ENCODE data around the gene ARHGAP21. TPM values are rescaled to one million over a fixed set of nuclear protein-coding genes. Genes with fewer than 3 reads are reported as not detected.

Gene ARHGAP21
- polyA plus RNA-seq, 3 donors: 11.4 to 44.0 (median 35.1) TPM

DNA sequence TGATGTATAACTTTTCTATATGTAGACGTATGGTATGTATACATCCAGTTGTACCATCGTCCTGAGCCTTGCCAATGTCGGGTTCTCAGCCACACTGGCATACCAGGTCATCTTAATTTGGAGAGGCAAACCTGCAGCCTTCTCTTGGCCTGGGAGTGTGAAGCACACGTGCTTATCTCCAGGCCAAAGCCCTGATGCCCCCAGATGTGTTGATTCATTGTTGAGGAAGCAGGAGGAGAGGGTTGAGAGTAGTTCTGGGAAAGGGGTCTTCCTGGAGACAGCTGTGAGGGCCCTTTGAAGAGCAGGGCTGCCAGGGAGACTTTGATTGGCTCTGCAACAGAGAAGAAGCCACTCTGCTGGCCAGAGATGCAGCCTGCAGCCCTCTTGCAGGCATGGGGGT lies 155.6 kb downstream of the ARHGAP21 start:
- H3K27ac ChIP-seq (ENCODE audit: low read depth, low read length): no peak overlapping the region
- 68 to 71% (median 69%) methylated on average over 4 of the region's 4 CpGs for WGBS, 3 donors

DNA sequence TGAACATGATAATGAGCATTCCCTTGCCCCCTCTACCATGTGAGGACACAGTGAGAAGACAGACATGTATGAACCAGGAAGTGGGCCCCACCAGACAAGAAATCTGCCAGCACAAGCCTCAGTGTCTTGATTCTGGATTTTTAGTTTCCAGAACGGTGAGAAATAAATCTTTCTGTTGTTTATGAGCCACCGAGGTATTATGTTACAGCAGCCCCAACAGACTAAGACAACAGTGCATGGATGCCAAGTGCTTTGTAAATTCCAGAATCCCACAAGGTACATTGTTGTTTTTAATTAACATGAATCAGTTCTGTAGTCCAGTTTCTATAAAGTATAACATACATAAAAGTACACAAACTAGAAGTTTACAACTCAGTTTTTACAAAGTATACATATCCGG lies 162.2 kb downstream of the ARHGAP21 start:
- WGBS, 3 donors: 69 to 77% (median 76%) methylated on average over 3 of the region's 3 CpGs

DNA sequence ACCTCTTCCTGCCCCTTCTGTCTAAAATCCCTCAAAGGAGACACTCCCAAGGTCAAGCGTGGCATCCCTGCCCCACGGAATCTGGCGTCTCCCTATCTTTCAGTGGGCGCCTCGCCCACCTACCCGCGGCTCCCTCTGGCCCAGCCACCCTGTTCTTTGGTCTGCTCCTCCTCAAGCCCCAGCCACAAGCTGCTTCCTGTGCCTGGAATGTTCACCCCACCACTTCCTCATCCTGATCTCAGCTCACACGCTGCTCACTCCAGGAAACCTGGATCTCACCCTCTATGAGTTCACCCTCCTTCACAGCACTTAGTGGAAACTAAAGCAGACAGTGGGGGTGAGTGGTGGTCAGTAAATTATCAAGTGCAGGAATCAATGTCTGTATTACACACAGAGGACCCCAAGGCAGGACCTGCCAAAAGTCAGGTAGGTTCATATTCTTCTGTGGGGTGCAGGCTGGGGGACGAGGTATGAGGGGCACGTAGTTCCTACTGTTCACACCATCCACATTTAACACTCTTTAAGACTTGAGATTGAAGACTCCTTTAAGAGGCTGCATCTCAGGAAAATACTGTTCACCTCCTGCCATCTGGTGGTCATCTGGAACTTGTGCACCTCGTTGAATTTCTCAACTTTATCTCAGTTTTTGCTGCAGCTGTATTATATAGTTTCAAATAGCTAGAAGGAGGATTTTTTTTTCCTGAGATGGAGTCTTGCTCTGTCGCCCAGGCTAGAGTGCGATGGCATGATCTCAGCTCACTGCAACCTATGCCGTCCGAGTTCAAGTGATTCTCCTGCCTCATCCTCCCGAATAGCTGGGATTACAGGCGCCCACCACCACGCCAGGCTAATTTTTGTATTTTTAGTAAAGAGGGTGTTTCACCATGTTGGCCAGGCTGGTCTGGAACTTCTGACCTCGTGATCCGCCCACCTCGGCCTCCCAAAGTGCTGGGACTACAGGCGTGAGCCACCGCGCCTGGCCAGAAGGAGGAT lies 166.6 kb downstream of the ARHGAP21 start:
- no peak overlapping the region for H3K27ac ChIP-seq (ENCODE audit: low read depth, low read length)
- WGBS, 3 donors: 54 to 59% (median 55%) methylated on average over 24 of the region's 24 CpGs

More for the DNA sequence above, 162.2 kb downstream of the ARHGAP21 start:
- H3K27ac ChIP-seq (ENCODE audit: low read depth, low read length): no peak overlapping the region

DNA sequence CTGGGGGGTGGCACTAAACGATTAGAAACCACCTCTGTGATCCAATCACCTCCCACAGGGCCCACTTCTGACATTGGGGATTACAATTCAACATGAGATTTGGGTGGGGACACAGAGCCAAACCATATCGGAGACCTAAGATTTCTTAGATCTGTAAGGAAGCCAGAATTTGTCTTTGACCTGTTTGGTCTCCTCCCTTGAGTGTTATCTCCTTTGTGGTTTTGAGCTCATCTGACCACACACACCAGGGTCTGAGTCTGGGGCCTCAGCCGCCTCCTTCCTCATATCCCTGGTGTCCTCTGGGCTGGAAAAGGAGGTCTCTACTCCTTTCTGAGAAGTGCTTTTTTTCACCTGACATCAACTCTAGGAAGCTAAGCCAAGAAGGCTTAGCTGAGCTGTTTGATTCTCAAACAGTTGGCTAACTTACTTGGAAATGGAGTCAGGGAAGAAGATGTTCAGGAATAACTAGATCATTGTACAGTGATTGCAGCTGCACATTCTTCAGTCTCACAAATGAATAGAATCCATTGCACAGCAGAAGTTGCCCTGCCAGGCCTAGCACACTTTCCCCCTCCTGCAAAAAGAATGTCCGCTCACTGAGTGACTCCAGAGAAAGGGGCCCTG lies 167.4 kb downstream of the ARHGAP21 start:
- 78 to 81% (median 78%) methylated on average over 4 of the region's 4 CpGs for WGBS, 3 donors
- no peak overlapping the region for H3K27ac ChIP-seq (ENCODE audit: low read depth, low read length)

DNA sequence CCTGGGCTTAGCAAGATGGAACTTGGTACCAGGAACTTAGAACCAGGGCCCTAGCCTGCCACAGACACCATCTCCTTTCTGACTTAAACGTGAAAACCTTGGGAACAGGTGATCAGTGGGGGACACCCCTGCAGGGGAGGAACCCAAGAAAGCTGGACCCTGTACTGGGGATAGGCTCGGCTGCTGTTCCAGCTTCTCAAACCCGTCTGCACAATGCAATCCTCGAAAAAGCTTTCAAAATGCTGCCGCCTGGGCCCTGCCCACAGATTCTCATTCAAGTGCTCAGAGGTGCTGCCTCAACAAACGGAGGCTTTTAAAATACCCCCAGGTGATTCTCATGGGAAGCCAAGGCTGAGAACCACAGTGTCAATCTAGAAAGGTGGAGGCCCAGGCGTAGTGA lies 169.7 kb downstream of the ARHGAP21 start:
- H3K27ac ChIP-seq (ENCODE audit: low read depth, low read length): no peak overlapping the region
- 73 to 88% (median 82%) methylated on average over 7 of the region's 7 CpGs for WGBS, 3 donors

DNA sequence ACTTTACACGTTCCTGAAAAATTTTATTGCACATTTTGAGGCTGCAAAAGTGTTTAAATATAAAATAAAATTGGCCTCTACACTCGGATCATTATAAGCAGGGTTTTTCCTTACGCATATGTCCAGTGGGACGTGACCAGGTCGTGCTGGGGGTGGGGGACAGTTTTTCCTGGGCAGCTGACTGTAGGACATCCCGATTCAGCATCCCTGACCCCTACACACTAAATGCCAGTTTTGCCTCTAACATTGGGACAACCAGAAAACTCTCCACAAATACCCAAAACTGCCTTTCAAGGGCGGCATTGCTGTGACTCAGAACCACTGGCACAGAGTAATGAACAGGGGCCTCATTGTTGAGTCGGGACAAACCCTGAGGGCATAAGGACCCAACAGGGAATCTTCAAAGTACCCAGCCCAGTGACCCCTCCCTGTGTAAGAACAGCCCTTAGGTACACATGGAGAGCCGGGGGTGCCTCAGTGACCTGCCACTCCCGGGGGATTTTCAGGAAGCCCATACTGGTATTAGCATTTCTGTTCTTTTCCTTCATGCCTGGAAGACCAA lies 170.6 kb downstream of the ARHGAP21 start:
- H3K27ac ChIP-seq (ENCODE audit: low read depth, low read length): no peak overlapping the region
- 61 to 71% (median 71%) methylated on average over 10 of the region's 10 CpGs for WGBS, 3 donors

DNA sequence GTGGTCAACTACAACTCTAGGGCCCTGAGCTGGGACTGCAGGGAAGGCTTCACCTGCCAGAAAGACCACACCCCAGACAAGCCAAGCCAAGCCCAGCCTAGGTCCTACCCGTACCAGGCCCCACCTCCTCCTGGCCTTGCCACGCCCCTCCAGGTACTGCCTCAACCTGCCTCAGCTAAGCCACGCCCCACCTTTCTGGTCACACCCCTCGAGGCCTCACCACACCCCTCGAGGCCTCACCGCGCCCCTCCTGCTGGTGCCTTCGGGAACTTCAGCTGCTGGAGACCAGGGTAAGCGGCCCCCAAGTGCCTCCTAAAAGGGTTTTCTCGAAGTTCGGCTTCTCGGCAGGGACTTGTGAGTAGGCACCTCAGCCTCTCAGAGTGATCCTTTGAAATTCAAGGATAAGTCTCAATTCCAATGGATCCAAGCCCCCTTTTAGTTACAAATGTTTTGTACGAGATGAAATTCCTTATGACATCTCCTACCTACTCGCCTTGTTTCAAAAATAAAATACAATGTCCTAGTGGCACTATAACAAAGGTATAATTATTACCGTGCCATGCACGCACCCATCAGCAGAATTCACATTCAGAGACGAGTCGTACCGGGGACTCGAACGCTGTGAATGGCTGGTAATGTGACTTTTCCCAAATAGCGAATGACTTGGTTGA lies 171.2 kb downstream of the ARHGAP21 start:
- WGBS, 3 donors: 50 to 62% (median 61%) methylated on average over 22 of the region's 22 CpGs
- no peak overlapping the region for H3K27ac ChIP-seq (ENCODE audit: low read depth, low read length)

DNA sequence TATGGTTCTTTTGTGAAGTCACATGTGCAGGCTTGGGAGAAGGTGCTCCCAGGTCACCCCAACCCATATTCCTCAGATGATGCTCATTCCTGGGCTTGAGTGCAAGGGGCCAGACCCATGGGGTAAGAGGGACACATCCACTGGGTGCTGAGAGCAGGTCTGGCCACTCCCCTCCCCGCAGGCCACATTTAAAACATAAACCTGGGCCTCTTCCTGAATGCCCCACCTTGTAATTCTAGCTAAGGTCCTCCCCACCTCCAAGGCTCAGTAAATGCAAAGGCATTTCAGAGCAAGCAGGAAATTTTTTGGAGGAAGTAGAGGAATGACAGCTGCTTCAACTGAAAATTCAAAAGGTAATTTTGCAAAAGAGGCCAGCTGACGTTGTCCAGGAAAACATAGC lies 172.5 kb downstream of the ARHGAP21 start:
- no peak overlapping the region for H3K27ac ChIP-seq (ENCODE audit: low read depth, low read length)
- 51 to 65% (median 58%) methylated on average over 2 of the region's 2 CpGs for WGBS, 3 donors

DNA sequence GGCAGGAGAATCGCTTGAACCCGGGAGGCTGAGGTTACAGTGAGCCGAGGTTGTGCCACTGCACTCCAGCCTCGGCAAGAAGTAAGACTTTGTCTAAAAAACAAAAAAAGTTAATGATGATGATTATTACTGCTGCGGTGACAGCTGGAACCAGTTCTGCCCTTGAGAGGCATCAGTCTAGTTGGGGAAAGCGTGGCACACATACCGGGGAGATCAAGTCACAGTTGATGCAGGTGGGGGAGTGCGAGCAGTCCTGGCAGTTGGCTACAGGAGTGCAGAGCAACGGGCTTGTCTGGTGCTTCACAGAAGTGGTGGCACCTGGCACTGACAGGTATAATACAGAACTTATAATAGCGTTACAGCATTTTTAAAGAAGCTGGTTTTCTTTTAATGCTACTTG lies 173.0 kb downstream of the ARHGAP21 start:
- H3K27ac ChIP-seq (ENCODE audit: low read depth, low read length): no peak overlapping the region
- 76 to 91% (median 89%) methylated on average over 10 of the region's 10 CpGs for WGBS, 3 donors

DNA sequence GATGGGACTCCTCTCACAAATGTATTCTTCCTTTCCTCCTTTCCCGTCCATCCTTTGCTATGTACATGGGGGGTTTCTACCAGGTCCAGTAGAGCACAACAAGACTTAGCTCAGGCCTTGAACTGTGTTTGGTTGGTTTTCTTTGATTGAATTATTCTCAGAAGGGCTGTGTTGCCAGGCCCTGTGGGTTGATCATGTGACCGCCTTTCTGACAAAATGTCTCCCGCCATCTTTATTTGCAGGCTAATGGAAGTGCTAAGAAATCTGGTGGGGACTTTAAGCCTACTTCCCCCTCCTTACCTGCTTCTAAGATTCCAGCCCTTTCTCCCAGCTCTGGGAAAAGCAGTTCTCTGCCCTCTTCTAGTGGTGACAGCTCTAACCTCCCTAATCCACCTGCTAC lies 178.1 kb downstream of the ARHGAP21 start:
- H3K27ac ChIP-seq (ENCODE audit: low read depth, low read length): no peak overlapping the region
- 91 to 97% (median 95%) methylated on average over 3 of the region's 3 CpGs for WGBS, 3 donors

DNA sequence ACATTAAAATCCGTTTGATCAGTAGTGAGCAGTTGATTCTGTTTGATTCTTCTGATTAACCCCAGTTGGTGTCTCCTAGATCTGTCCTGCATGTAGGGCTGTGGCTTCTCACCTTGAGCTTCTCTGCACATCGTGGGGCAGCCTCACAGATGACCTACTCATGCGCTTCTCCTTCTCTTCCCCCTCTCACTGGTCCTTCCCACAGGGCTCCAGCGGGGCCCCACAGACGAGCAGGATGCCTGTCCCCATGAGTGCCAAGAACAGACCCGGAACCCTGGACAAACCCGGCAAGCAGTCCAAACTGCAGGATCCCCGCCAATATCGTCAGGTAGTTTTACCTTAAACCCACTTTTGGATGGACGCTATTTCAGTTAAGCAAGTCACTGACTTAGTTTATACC lies 178.9 kb downstream of the ARHGAP21 start:
- 93% methylated on average over 10 of the region's 10 CpGs for WGBS, 3 donors
- no peak overlapping the region for H3K27ac ChIP-seq (ENCODE audit: low read depth, low read length)

DNA sequence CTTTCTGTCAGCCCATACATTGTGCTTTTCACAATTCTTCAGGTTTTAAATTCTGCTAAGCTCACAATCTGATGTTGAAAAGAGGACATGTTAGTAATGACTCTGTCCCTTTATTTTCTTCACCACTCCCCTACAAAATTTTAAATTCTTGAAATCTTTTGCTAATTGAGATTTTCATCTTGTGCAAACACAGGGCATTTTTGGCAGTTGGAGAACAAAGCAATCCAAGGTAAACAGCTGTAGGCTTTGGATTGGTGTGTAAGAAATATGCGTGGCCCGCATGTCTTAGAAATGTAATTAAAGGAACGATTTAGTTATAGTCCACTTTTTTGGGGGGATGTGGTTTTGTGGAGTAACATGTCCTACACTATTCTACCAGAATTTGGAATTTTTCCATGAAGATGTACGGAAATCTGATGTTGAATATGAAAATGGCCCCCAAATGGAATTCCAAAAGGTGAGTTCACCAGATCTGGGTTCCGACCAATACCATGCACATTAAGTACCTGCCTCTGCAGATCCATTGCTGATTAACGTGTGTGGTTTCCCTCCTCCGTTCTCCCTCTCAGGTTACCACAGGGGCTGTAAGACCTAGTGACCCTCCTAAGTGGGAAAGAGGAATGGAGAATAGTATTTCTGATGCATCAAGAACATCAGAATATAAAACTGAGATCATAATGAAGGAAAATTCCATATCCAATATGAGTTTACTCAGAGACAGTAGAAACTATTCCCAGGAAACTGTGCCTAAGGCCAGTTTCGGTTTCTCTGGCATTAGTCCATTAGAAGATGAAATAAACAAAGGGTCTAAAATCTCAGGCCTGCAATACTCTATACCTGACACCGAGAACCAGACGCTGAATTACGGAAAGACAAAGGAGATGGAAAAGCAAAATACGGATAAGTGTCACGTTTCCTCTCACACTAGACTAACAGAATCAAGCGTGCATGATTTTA lies 181.1 kb downstream of the ARHGAP21 start:
- H3K27ac ChIP-seq (ENCODE audit: low read depth, low read length): no peak overlapping the region
- 82 to 86% (median 85%) methylated on average over 14 of the region's 14 CpGs for WGBS, 3 donors

DNA sequence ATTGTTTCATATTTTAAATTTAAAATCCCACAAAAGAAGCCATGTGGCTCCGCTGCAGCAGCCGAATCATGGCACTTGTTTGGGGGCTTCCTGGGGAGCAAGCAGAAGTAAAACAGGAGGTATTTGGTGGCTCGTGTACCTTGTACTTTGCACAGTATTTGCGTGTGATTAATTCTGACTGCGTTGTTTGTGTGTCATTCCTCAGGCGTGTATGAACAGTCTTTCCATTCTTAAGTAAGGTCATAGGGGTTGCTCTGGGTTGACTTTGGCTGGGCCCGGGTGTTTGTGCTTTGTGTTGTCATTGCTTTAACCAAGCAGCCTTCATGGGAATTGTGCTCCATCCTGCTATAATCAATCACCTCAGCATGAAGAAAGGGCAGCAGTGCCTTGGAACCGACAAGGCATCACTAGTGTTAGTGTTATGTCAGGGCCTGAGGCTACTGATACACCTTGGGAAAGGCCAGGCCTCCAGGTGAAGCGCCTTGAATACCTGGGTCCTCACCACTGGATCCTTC lies 182.4 kb downstream of the ARHGAP21 start:
- no peak overlapping the region for H3K27ac ChIP-seq (ENCODE audit: low read depth, low read length)
- WGBS, 3 donors: 68 to 92% (median 84%) methylated on average over 9 of the region's 9 CpGs

DNA sequence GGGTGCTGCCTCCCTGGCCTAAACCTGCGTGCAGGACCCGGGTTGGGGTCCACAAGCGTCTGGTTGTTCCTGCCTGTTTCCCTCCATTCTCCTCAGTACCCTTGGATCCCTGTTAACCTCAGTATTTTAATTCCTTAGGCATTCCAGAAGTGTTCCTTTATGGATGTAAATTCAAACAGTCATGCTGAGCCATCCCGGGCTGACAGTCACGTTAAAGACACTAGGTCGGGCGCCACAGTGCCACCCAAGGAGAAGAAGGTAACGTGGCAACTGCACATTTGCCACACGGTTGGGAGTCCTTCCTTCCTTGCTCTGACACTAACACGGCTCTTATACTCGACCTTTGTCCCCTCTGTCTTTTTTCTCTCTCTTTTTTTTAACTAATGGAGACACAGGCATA lies 187.1 kb downstream of the ARHGAP21 start:
- WGBS, 3 donors: 82 to 86% (median 83%) methylated on average over 11 of the region's 11 CpGs
- H3K27ac ChIP-seq (ENCODE audit: low read depth, low read length): no peak overlapping the region

DNA sequence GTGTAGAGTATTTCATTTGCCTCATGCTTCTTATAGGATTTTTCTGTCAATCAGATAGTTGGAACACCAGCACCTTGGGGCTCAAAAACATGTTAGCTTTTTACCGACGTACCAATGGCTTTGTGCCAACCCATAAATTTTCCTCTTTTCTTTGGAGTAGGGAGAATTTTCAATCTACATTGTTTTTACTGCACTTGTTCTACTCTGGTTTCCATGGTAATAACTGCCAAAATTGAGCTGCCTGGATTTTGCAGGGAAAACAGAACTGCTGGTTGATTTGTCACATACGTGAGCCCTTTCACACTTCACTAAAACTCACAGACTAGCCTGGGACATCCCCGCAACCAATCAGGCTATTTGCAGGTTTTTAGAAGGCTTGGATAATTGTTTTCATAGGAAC lies 189.7 kb downstream of the ARHGAP21 start:
- 78 to 88% (median 81%) methylated on average over 4 of the region's 4 CpGs for WGBS, 3 donors
- no peak overlapping the region for H3K27ac ChIP-seq (ENCODE audit: low read depth, low read length)
